Lower lobe of right lung (tissue), 2 donors: ENCODE data around the gene IRAG1. TPM values are rescaled to one million over a fixed set of nuclear protein-coding genes. Genes with fewer than 3 reads are reported as not detected.

Experiments
- ATAC-seq, 2 donors: fragments of 200-7000 bp; cut with Tn5 transposase; one replicate each; pipeline ENCODE4 v1.9.1; 2020 to 2022; ENCODE audit warnings: mild to moderate bottlenecking in 2 of 2, moderate library complexity in 2 of 2
- DNase-seq: peaks from one replicate; pipeline ENCODE4 v3.0.0-alpha.2; 2020
- H3K27ac ChIP-seq: fragments of 200-600 bp; one replicate; pipeline ENCODE4 v1.8.0; 2022
- H3K27me3 ChIP-seq: fragments of 200-600 bp; one replicate; pipeline ENCODE4 v1.8.0; 2022; ENCODE audit warnings: low read depth
- H3K36me3 ChIP-seq: fragments of 200-600 bp; one replicate; pipeline ENCODE4 v1.8.0; 2022; ENCODE audit warnings: mild to moderate bottlenecking
- H3K4me1 ChIP-seq: fragments of 200-600 bp; one replicate; pipeline ENCODE4 v1.8.0; 2022
- H3K4me3 ChIP-seq: fragments of 200-600 bp; one replicate; pipeline ENCODE4 v1.8.0; 2022; ENCODE audit warnings: mild to moderate bottlenecking
- H3K9me3 ChIP-seq: fragments of 200-600 bp; one replicate; pipeline ENCODE4 v1.8.0; 2022
- intact Hi-C: fragments of 100-400 bp; cut with DNase I; formaldehyde crosslinking; loops from one replicate; pipeline ENCODE4 v1.11.0; 2022
- total RNA-seq: library from RNA; stranded (reverse); fragmentation: NEBNext Ultra II Directional; extraction: Animal tissue kit (Norgen Biotek cat#: 25700); gene quantifications from one replicate; pipeline ENCODE4 v1.2.1, GENCODE V29; 2021
- TF ChIP-seq, protein P1 (sequence below): fragments of 200-600 bp; IDR thresholded peaks from one replicate; pipeline ENCODE4 v1.8.0; 2022; ENCODE audit warnings: antibody characterized with exemption, mild to moderate bottlenecking
- donor health status: DM: no; HTN: yes; CAD: no; lungs with severe emphysema.

IRAG1 gene
- total RNA-seq, 1 donor from 2014 or later = 12.9 TPM

DNA sequence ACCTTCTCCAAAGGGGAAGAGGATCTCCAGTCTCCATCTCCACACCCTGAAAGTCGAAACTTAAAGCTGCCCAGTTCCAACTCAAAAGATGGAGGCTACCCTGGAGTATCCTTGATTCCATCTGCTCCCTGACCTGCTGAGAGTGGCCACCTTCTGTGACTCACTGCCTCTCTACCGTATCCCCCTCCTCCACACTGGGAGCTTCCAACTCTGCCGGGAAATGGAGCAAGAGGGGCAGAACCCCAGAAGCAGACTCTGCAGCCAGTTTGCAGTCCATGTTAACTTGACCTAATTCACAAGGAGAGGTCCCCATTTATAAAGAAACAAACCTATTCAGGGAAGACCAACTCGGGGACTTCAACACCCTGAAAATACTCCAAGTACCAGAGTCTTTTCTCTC is 22.0 kb upstream of the IRAG1 start:
- intact Hi-C loops = no loop called here
- H3K36me3 ChIP-seq = no peaks in the 10 kb centered on the region
- H3K27ac ChIP-seq = no peak overlapping the region
- no peaks in the 10 kb centered on the region for H3K9me3 ChIP-seq
- no peak overlapping the region for H3K4me3 ChIP-seq
- ATAC-seq (no peak), DNase-seq (no peak)
- H3K27me3 ChIP-seq = no peaks in the 10 kb centered on the region
- TF ChIP-seq, protein P1, sequence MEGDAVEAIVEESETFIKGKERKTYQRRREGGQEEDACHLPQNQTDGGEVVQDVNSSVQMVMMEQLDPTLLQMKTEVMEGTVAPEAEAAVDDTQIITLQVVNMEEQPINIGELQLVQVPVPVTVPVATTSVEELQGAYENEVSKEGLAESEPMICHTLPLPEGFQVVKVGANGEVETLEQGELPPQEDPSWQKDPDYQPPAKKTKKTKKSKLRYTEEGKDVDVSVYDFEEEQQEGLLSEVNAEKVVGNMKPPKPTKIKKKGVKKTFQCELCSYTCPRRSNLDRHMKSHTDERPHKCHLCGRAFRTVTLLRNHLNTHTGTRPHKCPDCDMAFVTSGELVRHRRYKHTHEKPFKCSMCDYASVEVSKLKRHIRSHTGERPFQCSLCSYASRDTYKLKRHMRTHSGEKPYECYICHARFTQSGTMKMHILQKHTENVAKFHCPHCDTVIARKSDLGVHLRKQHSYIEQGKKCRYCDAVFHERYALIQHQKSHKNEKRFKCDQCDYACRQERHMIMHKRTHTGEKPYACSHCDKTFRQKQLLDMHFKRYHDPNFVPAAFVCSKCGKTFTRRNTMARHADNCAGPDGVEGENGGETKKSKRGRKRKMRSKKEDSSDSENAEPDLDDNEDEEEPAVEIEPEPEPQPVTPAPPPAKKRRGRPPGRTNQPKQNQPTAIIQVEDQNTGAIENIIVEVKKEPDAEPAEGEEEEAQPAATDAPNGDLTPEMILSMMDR = no peak
- no peaks in the 10 kb centered on the region for H3K4me1 ChIP-seq

DNA sequence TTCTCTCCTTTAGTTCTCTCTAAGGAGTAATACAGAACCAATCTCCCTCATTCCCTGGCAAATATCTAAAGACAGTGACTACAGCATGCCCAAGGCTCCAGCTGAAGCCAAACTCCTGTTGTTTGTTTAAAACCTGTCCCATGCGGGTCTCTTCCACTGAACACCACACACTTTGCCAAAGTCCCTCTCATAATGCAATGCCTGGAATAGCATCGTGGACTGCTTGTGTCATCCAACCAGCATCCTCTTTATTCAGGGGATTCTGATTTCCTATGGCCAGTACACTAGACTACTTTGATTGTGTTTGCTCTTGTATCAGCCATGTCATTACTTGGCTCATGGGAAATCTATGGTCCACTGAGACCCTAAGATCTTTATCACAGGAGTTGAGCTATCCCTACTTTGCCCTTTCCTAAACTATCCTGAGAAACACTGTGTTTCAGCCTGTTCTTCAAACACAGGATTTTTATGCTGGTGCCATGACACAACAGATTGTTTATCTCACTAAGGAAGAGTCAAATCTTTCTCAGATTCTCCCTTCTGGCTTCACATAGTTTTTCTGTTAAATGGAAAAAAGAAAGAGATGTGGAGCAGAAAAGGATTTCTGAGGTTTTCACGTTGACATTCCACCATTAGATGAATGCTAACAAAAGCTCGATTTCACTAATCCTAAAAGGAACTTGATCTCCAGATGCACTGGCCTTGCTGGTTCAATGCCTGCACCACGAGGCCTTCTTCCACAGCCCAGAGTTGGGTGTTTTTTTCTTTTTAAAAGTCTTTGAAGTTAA is 15.9 kb upstream of the IRAG1 start:
- Histone ChIP-seq H3K27ac (no peak overlapping the region), H3K4me1 (no peaks in the 10 kb centered on the region)

DNA sequence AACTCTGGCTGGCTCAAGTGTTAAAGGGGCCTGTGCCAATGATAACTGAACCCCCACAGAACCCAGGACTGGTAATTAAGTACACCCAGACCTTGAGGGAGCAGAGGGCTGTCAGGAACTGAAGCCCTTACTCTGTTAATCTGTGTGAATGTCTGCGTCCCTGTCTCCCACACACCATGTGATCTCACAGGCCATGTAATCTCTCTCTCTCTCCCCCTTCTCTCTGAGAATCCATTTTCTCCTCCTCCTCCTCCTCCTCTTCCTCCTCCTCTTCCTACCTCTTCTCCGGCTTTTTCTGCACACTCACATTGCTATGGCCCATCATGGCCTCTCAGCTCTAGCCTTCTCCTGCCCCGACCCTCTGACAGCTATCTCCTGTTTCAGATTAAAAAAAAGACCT is 14.6 kb upstream of the IRAG1 start:
- TF ChIP-seq, protein P1 = no peak
- ATAC-seq (no peak), DNase-seq (no peak)
- Histone ChIP-seq H3K36me3 (no peaks in the 10 kb centered on the region), H3K9me3 (no peaks in the 10 kb centered on the region), H3K27me3 (no peaks in the 10 kb centered on the region), H3K27ac (no peak overlapping the region), H3K4me1 (no peaks in the 10 kb centered on the region), H3K4me3 (no peak overlapping the region)
- intact Hi-C loops = no loop called here

More for the DNA sequence above, 15.9 kb upstream of the IRAG1 start:
- Histone ChIP-seq H3K9me3 (no peaks in the 10 kb centered on the region), H3K27me3 (no peaks in the 10 kb centered on the region), H3K4me3 (no peak overlapping the region), H3K36me3 (no peaks in the 10 kb centered on the region)
- TF ChIP-seq, protein P1 = no peak
- ATAC-seq = no peak
- DNase-seq = no peak
- intact Hi-C loops = no loop called here

DNA sequence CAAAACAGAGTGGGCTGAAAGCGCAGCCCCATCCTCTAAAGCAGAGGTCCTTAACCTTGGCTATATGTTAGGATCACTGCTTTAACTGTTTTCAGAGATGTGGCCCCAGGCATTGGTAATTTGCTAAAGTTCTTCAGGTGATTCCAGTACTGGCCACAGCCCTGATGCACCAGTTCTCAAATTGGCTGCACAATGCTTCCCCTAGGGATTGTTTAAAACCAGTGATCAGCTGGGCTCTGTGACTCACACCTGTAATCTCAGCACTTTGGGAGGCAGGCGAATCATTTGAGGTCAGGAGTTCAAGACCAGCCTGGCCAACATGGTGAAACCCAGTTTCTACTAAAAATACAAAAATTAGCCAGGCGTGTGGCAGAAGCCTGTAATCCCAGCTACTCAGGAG is 8.4 kb upstream of the IRAG1 start:
- intact Hi-C loops = no loop called here
- ATAC-seq = no peak
- Histone ChIP-seq H3K27me3 (no peaks in the 10 kb centered on the region), H3K4me1 (no peaks in the 10 kb centered on the region), H3K4me3 (no peak overlapping the region), H3K27ac (no peak overlapping the region), H3K36me3 (no peaks in the 10 kb centered on the region), H3K9me3 (no peaks in the 10 kb centered on the region)
- TF ChIP-seq, protein P1 = no peak
- no peak for DNase-seq

DNA sequence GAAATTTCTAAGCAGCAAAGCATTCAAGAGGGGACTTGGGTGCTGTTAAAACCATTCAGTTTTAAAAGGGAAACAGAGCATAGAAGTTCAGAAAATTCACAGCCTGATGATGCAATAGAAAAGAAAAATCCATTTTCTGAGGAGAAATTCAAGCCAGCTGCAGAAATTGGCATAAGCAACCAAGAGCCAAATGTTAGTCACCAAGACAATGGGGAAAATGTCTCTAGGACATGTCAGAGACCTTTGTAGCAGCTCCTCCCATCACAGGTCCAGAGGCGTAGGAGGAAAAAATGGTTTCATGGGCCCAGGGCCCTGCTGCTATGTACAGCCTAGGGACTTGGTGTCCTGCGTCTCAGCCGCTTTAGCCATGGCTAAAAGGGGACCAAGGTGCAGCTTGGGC is 5.5 kb upstream of the IRAG1 start:
- ATAC-seq = no peak
- DNase-seq = no peak
- H3K4me1 ChIP-seq = peaks cover 12% of the 10 kb centered on the region
- intact Hi-C loops = no loop called here
- H3K27me3 ChIP-seq = no peaks in the 10 kb centered on the region
- TF ChIP-seq, protein P1 = no peak
- no peak overlapping the region for H3K27ac ChIP-seq
- no peak overlapping the region for H3K4me3 ChIP-seq
- H3K9me3 ChIP-seq = no peaks in the 10 kb centered on the region
- no peaks in the 10 kb centered on the region for H3K36me3 ChIP-seq
